Left lung (tissue), 10 donors: Measurements from ENCODE around the gene SPON1. TPM values are rescaled to one million over a fixed set of nuclear protein-coding genes. Genes with fewer than 3 reads are reported as not detected.

Source experiments
- ATAC-seq: fragments of 200-7000 bp; cut with Tn5 transposase; one replicate; pipeline ENCODE4 v1.9.1; 2020; ENCODE audit warnings: moderate library complexity
- DNase-seq, 4 donors: peaks; one replicate each; pipeline ENCODE4 v3.0.0-alpha.2; 2013 to 2020
- H3K27ac ChIP-seq, 2 donors: fragments of 200-600 bp; sonication (generic) in 1 of 2; one replicate each; pipeline versions ENCODE4 v1.5.0 to v1.8.0; 2020 to 2021
- H3K27me3 ChIP-seq, 2 donors: fragments of 200-600 bp; sonication (generic) in 1 of 2; one replicate each; pipeline versions ENCODE4 v1.5.0 to v1.8.0; 2020 to 2021
- H3K36me3 ChIP-seq, 2 donors: fragments of 200-600 bp; sonication (generic) in 1 of 2; one replicate each; pipeline versions ENCODE4 v1.5.0 to v1.8.0; 2020 to 2021
- H3K4me1 ChIP-seq, 2 donors: fragments of 200-600 bp; one replicate each; pipeline ENCODE4 v1.8.0; 2021
- H3K4me3 ChIP-seq, 2 donors: fragments of 200-600 bp; sonication (generic) in 1 of 2; one replicate each; pipeline versions ENCODE4 v1.5.0 to v1.8.0; 2020 to 2021; ENCODE audit warnings: mild to moderate bottlenecking in 1 of 2
- H3K9me3 ChIP-seq, 2 donors: fragments of 200-600 bp; sonication (generic) in 1 of 2; one replicate each; pipeline versions ENCODE4 v1.5.0 to v1.8.0; 2020 to 2021
- CTCF ChIP-seq, 2 donors: fragments of 200-600 bp; sonication (generic) in 1 of 2; IDR thresholded peaks; one replicate each; pipeline versions ENCODE4 v1.5.0 to v1.8.0; 2021; ENCODE audit warnings: antibody characterized with exemption in 2 of 2
- intact Hi-C, 2 donors: fragments of 100-400 bp; cut with DNase I; formaldehyde crosslinking; loops; one replicate each; pipeline versions ENCODE4 v1.11.2 to v1.14.2; 2022
- polyA plus RNA-seq, 6 donors: library from polyadenylated mRNA; unstranded; fragments of 120-200 nt; gene quantifications; one replicate each; pipeline ENCODE4 v1.2.1, GENCODE V29; 2013; ENCODE audit not compliant: insufficient read length in 6 of 6
- total RNA-seq, 2 donors: library from RNA; stranded (reverse); fragmentation: NEBNext Ultra II Directional; extraction: Animal tissue kit (Norgen Biotek cat#: 25700); gene quantifications; one replicate each; pipeline ENCODE4 v1.2.1, GENCODE V29; 2021
- donor health status: DM: no; HTN: yes; CAD: no.
- donor health status: DM: no; HTN: no; CAD: no.

SPON1 gene
- total and polyA plus RNA-seq, 8 donors = 83.2 to 136 (median 97.4) TPM

GRCh38 chr11:14253421-14253820 lies 290.9 kb downstream of the SPON1 start:
- Histone ChIP-seq H3K9me3 (no peaks in the 10 kb centered on the region), H3K4me1 (peaks cover 8 to 12% of the 10 kb centered on the region in 2 donors), H3K36me3 (no peaks in the 10 kb centered on the region), H3K27ac (peak overlapping the region in 1 of 2 donors; percentile 13), H3K27me3 (peaks cover 0 to 13% of the 10 kb centered on the region in 2 donors), H3K4me3 (no peak overlapping the region)
- TF ChIP-seq CTCF (IDR thresholded peaks at IDR 0.05) = no peak
- intact Hi-C loops = no loop called here
- ATAC-seq (no peak), DNase-seq (peak in 2 of 4 donors; percentile 61 to 82)

- Histone ChIP-seq H3K27ac (peak overlapping the region in 1 of 2 donors; percentile 13), H3K27me3 (peaks cover 0 to 13% of the 10 kb centered on the region in 2 donors), H3K9me3 (no peaks in the 10 kb centered on the region), H3K4me1 (peaks cover 5 to 9% of the 10 kb centered on the region in 2 donors), H3K4me3 (no peak overlapping the region), H3K36me3 (no peaks in the 10 kb centered on the region)
- intact Hi-C loops = no loop called here
- peak in 2 of 4 donors; percentile 55 to 92 for DNase-seq
- no peak for TF ChIP-seq CTCF (IDR thresholded peaks at IDR 0.05)
- ATAC-seq = peak; percentile 33
These were observed 291.3 kb downstream of the SPON1 start for GRCh38 chr11:14253840-14254239.

- Histone ChIP-seq H3K4me3 (no peak overlapping the region), H3K27me3 (peaks cover 0 to 15% of the 10 kb centered on the region in 2 donors), H3K27ac (no peak overlapping the region), H3K36me3 (no peaks in the 10 kb centered on the region), H3K9me3 (no peaks in the 10 kb centered on the region), H3K4me1 (peaks cover 0 to 6% of the 10 kb centered on the region in 2 donors)
- intact Hi-C loops = no loop called here
- ATAC-seq = no peak
- TF ChIP-seq CTCF (IDR thresholded peaks at IDR 0.05) = no peak
- no peak for DNase-seq
These were observed 292.2 kb downstream of the SPON1 start for GRCh38 chr11:14254533-14255237.

GRCh38 chr11:14255238-14255534 lies 292.7 kb downstream of the SPON1 start:
- no peaks in the 10 kb centered on the region for H3K9me3 ChIP-seq
- TF ChIP-seq CTCF (IDR thresholded peaks at IDR 0.05) = no peak
- no peak overlapping the region for H3K27ac ChIP-seq
- H3K4me3 ChIP-seq = no peak overlapping the region
- peaks cover 0 to 20% of the 10 kb centered on the region in 2 donors for H3K27me3 ChIP-seq
- peaks cover 0 to 6% of the 10 kb centered on the region in 2 donors for H3K4me1 ChIP-seq
- DNase-seq (peak in 1 of 4 donors; percentile 71), ATAC-seq (no peak)
- intact Hi-C loops = no loop called here
- no peaks in the 10 kb centered on the region for H3K36me3 ChIP-seq

GRCh38 chr11:14258221-14258935 lies 295.9 kb downstream of the SPON1 start:
- Histone ChIP-seq H3K4me3 (no peak overlapping the region), H3K4me1 (peaks cover 0 to 6% of the 10 kb centered on the region in 2 donors), H3K27me3 (peaks cover 0 to 22% of the 10 kb centered on the region in 2 donors), H3K36me3 (no peaks in the 10 kb centered on the region), H3K9me3 (no peaks in the 10 kb centered on the region), H3K27ac (no peak overlapping the region)
- no peak for TF ChIP-seq CTCF (IDR thresholded peaks at IDR 0.05)
- intact Hi-C loops = no loop called here
- peak; percentile 42 for ATAC-seq
- no peak for DNase-seq
